Gastroesophageal sphincter (tissue), 4 donors: ENCODE results near the gene PRDM12. TPM values are rescaled to one million over a fixed set of nuclear protein-coding genes. Genes with fewer than 3 reads are reported as not detected.

Experiments used
- ATAC-seq: fragments of 150-250 bp; one replicate; pipeline ENCODE4 v1.9.1; 2016; ENCODE audit warnings: mild to moderate bottlenecking, moderate library complexity
- H3K27ac ChIP-seq, 4 donors: fragments of 200-600 bp; sonication (generic) in 3 of 4; 1 replicate in 3 of 4; 2 replicates in 1 of 4; pipeline ENCODE4 v1.5.1; 2016 to 2019
- H3K27me3 ChIP-seq: fragments of 200-600 bp; sonication (generic); one replicate; pipeline ENCODE4 v1.5.1; 2019
- H3K36me3 ChIP-seq, 2 donors: fragments of 200-600 bp; sonication (generic); one replicate each; pipeline ENCODE4 v1.5.1; 2019; ENCODE audit warnings: control low read depth in 1 of 2
- H3K4me1 ChIP-seq, 3 donors: fragments of 200-600 bp; sonication (generic); 1 replicate in 2 of 3; 2 replicates in 1 of 3; pipeline ENCODE4 v1.5.1; 2016 to 2019; ENCODE audit warnings: control low read depth in 2 of 3
- H3K4me3 ChIP-seq, 2 donors: fragments of 200-600 bp; sonication (generic); one replicate each; pipeline ENCODE4 v1.5.1; 2019; ENCODE audit warnings: mild to moderate bottlenecking in 1 of 2, moderate library complexity in 1 of 2
- H3K9me3 ChIP-seq, 3 donors: fragments of 200-600 bp; sonication (generic); one replicate each; pipeline ENCODE4 v1.5.1; 2017 to 2019; ENCODE audit warnings: control low read depth in 2 of 3
- EP300 ChIP-seq: sonication (generic); formaldehyde crosslinking; IDR thresholded peaks from one replicate; pipeline ENCODE4 v1.6.1; 2017; ENCODE audit warnings: antibody characterized with exemption, mild to moderate bottlenecking
- POLR2A ChIP-seq, 2 donors: fragments of 450-650 bp; IDR thresholded peaks; one replicate each; pipeline ENCODE4 v1.6.1; 2017; ENCODE audit warnings: antibody characterized with exemption in 2 of 2, mild to moderate bottlenecking in 2 of 2, moderate library complexity in 1 of 2
- POLR2AphosphoS5 ChIP-seq: sonication (generic); formaldehyde crosslinking; IDR thresholded peaks from one replicate; pipeline ENCODE4 v1.6.1; 2017; ENCODE audit warnings: antibody characterized with exemption
- WGBS, 2 donors: methylation state at CpG; one replicate each; pipeline ENCODE4 v1.1.5; 2018; ENCODE audit warnings: low coverage in 1 of 2; 5-methylcytosine and 5-hydroxymethylcytosine counted together
- total RNA-seq, 4 donors: library from RNA; depleted of rRNA; stranded (reverse); fragments of >200 nt; gene quantifications; one replicate each; pipeline ENCODE4 v1.1.0, GENCODE V29; 2016
- TF ChIP-seq, protein P1 (sequence below), 4 experiments: fragments of 200-600 bp in 2 of 4; fragments of 450-650 bp in 2 of 4; sonication (generic) in 1 of 4; IDR thresholded peaks; one replicate each; pipeline ENCODE4 v1.5.1; 2017 to 2019; ENCODE audit warnings: antibody characterized with exemption in 4 of 4, mild to moderate bottlenecking in 2 of 4, moderate library complexity in 2 of 4

PRDM12 gene
- total RNA-seq, 4 donors from 2014 or later = not detected

DNA sequence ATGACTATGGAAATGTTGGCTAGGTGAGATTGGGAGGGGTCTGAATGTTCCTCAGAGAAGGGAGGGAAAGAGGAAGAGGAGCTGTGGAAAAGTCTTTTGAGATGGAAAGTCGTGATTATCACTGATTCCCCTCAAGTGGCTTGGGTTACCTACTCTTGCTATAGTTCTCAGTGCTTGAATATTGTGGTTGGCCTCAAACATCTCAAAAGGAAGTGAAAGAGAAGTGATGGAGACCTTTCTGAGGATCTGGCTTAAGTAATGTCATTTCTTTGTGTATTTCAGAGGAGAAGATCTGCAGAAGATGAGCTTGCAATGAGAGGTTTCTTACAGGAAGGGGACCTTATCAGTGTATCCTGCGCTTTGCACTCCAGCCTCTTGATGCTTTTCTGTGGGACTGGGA is 34.7 kb downstream of the PRDM12 start:
- Histone ChIP-seq H3K9me3 (no peaks in the 10 kb centered on the region), H3K4me3 (no peak overlapping the region), H3K36me3 (peaks cover 0 to 86% of the 10 kb centered on the region in 2 donors), H3K27ac (no peak overlapping the region), H3K4me1 (peaks cover 2 to 47% (median 21%) of the 10 kb centered on the region in 3 donors), H3K27me3 (no peaks in the 10 kb centered on the region)
- no peak for ATAC-seq
- no peak for TF ChIP-seq POLR2A (IDR thresholded peaks at IDR 0.05)
- TF ChIP-seq, protein P1, sequence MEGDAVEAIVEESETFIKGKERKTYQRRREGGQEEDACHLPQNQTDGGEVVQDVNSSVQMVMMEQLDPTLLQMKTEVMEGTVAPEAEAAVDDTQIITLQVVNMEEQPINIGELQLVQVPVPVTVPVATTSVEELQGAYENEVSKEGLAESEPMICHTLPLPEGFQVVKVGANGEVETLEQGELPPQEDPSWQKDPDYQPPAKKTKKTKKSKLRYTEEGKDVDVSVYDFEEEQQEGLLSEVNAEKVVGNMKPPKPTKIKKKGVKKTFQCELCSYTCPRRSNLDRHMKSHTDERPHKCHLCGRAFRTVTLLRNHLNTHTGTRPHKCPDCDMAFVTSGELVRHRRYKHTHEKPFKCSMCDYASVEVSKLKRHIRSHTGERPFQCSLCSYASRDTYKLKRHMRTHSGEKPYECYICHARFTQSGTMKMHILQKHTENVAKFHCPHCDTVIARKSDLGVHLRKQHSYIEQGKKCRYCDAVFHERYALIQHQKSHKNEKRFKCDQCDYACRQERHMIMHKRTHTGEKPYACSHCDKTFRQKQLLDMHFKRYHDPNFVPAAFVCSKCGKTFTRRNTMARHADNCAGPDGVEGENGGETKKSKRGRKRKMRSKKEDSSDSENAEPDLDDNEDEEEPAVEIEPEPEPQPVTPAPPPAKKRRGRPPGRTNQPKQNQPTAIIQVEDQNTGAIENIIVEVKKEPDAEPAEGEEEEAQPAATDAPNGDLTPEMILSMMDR (IDR thresholded peaks at IDR 0.05) = no peak
- TF ChIP-seq POLR2AphosphoS5 = no peak
- no peak for TF ChIP-seq EP300
- 85 to 95% methylated on average over 2 of the region's 2 CpGs for WGBS, 2 donors

DNA sequence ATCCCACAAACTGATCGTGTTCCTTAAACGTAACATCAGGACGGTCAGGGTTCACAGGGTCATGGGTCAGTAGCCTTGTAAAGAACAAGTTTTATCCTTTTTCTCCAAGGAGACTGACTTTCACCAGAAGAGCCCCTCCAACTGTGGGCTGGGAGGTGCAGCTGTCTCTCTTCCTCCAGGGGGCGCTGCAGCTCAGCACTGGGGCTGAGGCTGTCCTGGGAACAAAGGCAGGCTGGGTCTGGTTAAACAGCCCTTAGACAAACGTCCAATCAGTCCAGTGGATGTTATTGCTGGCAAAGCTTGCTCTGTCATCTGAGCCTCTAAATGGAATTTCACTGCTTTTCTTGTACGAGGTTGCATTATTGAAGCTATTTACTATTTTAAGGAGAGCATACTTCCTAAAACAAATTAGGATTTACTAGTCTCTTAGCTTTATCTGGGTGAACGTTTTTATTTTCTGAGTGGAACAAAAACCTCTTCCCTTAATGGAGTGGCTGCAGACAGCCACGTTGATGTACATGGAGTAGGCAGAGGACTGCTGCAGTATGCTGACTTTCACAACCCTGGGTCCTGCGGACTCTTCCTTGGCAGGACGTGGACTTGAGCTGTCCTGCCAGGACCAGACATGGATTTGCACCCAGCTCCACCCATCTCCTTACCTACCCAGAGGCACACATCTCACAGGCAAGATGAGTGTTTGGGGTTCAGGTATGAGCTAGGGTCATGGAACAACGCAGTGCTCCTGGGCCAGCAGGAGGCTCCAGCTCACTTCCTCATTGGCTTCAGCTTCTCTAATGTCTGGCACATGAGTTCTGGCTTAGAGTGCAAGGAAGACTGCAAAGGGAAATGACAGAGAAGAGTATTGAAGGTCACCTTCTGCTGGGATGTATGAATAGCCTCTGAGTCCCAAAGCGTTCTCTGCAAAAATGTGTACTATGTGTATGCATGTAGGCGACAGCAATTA is 36.9 kb downstream of the PRDM12 start:
- WGBS, 2 donors = 31 to 42% methylated on average over 9 to 11 of the region's 13 CpGs
- H3K27me3 ChIP-seq = no peaks in the 10 kb centered on the region
- no peaks in the 10 kb centered on the region for H3K9me3 ChIP-seq
- TF ChIP-seq, protein P1 (IDR thresholded peaks at IDR 0.05) = peak; percentile 93 to 96 (median 95)
- TF ChIP-seq POLR2A (IDR thresholded peaks at IDR 0.05) = no peak
- H3K27ac ChIP-seq = peak overlapping the region; percentile 5 to 73 (median 62)
- peaks cover 0 to 24% (median 10%) of the 10 kb centered on the region in 3 donors for H3K4me1 ChIP-seq
- H3K4me3 ChIP-seq = no peak overlapping the region
- H3K36me3 ChIP-seq = peaks cover 0 to 95% of the 10 kb centered on the region in 2 donors
- ATAC-seq = peak; percentile 93

DNA sequence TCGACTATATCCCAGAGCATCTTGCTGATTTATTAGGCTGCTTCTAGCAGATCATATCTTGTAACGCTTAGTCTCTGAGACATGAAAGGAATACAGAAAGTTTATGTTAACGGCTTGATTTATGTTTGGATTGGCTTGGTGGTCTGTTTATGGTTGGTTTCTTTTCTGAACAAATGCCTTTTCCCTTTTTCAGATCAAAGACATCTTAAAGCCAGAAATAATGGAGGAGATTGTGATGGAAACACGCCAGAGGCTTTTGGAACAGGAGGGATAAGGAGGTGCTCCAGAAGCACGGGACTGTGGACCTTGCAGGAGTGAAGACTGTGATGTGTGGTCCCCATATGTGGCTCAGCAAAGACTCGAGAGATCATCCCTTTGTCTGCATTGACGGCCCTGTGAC is 39.1 kb downstream of the PRDM12 start:
- WGBS, 2 donors = 26 to 73% methylated on average over 4 to 6 of the region's 7 CpGs

DNA sequence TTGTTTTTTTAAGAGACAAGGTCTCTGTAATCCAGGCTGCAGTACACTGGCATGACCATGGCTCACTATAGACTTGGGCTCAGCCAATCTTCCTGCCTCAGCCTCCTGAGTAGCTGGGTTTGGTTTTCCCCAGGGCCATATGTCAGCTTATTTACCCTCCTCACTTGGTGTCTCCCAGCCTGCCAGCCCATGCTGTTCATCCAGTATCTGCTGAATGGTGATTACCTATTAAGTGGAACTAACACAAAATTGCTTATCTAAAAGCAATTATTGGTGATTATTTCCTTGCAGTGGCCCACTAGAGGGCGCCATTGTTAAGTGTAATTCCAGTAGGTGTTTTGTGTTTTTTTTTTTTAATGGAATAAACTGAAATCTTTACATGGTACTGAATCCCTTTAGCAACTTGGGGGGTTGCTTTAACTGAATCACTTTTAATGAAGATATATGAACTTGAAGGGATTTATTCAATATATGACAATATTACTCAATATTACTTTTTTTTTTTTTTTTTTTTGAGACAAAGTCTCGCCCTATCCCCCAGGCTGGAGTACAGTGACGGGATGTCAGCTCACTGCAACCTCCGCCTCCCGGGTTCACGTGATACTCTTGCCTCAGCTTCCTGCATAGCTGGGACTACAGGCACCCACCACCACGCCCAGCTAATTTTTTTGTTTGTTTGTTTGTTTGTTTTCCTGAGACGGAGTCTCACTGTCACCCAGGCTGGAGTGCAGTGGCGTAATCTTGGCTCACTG is 43.0 kb downstream of the PRDM12 start:
- no peak for ATAC-seq
- Histone ChIP-seq H3K27ac (no peak overlapping the region), H3K27me3 (no peaks in the 10 kb centered on the region), H3K4me1 (peaks cover 0 to 9% (median 0%) of the 10 kb centered on the region in 3 donors), H3K4me3 (no peak overlapping the region), H3K9me3 (no peaks in the 10 kb centered on the region), H3K36me3 (peaks cover 0 to 37% of the 10 kb centered on the region in 2 donors)
- TF ChIP-seq, protein P1 (IDR thresholded peaks at IDR 0.05) = peak; percentile 65 to 76 (median 72)
- no peak for TF ChIP-seq POLR2A (IDR thresholded peaks at IDR 0.05)
- 38 to 49% methylated on average over 9 of the region's 9 CpGs for WGBS, 2 donors

More for the DNA sequence above, 39.1 kb downstream of the PRDM12 start:
- Histone ChIP-seq H3K9me3 (no peaks in the 10 kb centered on the region), H3K4me3 (no peak overlapping the region), H3K4me1 (peaks cover 0 to 23% (median 10%) of the 10 kb centered on the region in 3 donors), H3K36me3 (peaks cover 0 to 73% of the 10 kb centered on the region in 2 donors), H3K27me3 (no peaks in the 10 kb centered on the region), H3K27ac (peak overlapping the region in 1 of 4 donors; percentile 73)
- TF ChIP-seq POLR2A (IDR thresholded peaks at IDR 0.05) = no peak
- TF ChIP-seq, protein P1 (IDR thresholded peaks at IDR 0.05) = no peak
- no peak for TF ChIP-seq EP300
- TF ChIP-seq POLR2AphosphoS5 = no peak
- ATAC-seq = no peak
